K562 (cell line): ENCODE measurements around the gene PACSIN1. TPM values are rescaled to one million over a fixed set of nuclear protein-coding genes. Genes with fewer than 3 reads are reported as not detected.
A peak's percentile ranks its signal among the peaks of the same experiment; 100 is the strongest.

Experiments
- NFATC3 ChIP-seq: fragments of 450-650 bp; IDR thresholded peaks from 2 replicates; pipeline ENCODE4 v1.6.1; 2017; ENCODE audit warnings: mild to moderate bottlenecking
- polyA plus RNA-seq, 8 experiments: library from polyadenylated mRNA; depleted of rRNA in 4 of 8; stranded (reverse) in 5 of 8; unstranded in 3 of 8; fragments of >200 nt; fragmentation: Nextera tagmentation in 2 of 8; fragmentation: Illumina TruSeq in 1 of 8; extraction: Ambion mirVana in 2 of 8; extraction: Trizol in 1 of 8; gene quantifications; 2 replicates each; pipeline versions ENCODE4 v1.2.1 to v1.2.3, GENCODE V29; 2011 to 2014; ENCODE audit warnings: inconsistent platforms in 1 of 8, missing spikeins in 1 of 8
- total RNA-seq, 7 experiments: library from RNA; depleted of rRNA in 6 of 7; stranded (reverse); fragments of >200 nt in 6 of 7; fragmentation: Illumina TruSeq in 2 of 7; extraction: Trizol in 2 of 7; gene quantifications; 2 replicates each; pipeline versions ENCODE4 v1.2.1 to v1.2.3, GENCODE V29; 2011 to 2021; ENCODE audit warnings: low replicate concordance in 1 of 7
- TF ChIP-seq, protein P1 (sequence below), 2 experiments: fragments of 450-650 bp; formaldehyde crosslinking in 1 of 2; IDR thresholded peaks; 2 replicates each; pipeline versions ENCODE4 v1.4.0 to v1.6.1; 2014 to 2020; ENCODE audit warnings: mild to moderate bottlenecking in 2 of 2, borderline replicate concordance in 1 of 2, low read depth in 1 of 2
- TF ChIP-seq, protein P2 (sequence below): sonication (generic); formaldehyde crosslinking; IDR thresholded peaks from 2 replicates; pipeline ENCODE4 v1.9.0; 2022; ENCODE audit warnings: mild to moderate bottlenecking, missing genetic modification reagents

The PACSIN1 gene
- total and polyA plus RNA-seq, 9 of the 15 experiments (the other 6 are each of a cell fraction or from before 2014, with no cell fraction given) = 0.01 to 1.7 (median 0.45) TPM

DNA sequence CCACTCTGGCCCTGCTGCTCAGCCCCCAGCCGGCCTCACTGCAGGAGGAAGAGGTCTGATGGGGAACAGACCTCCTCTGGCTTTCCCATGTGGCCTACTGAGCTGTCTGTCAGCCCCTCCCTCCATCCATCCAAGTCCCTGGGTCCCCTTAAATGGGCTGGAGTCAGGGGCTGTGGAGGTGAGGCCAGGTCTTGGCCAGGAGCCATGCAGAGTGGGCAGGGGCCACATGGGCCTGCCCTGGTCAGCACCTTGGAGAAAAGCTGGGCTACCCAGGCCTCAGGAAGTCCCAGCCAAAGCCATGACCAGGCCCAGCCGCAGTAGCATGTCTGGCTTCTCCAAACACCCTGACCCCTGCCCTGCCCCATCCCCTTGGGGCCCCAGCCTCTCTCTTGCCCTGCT is 83.9 kb downstream of the PACSIN1 start (continued):
- TF ChIP-seq, protein P1, sequence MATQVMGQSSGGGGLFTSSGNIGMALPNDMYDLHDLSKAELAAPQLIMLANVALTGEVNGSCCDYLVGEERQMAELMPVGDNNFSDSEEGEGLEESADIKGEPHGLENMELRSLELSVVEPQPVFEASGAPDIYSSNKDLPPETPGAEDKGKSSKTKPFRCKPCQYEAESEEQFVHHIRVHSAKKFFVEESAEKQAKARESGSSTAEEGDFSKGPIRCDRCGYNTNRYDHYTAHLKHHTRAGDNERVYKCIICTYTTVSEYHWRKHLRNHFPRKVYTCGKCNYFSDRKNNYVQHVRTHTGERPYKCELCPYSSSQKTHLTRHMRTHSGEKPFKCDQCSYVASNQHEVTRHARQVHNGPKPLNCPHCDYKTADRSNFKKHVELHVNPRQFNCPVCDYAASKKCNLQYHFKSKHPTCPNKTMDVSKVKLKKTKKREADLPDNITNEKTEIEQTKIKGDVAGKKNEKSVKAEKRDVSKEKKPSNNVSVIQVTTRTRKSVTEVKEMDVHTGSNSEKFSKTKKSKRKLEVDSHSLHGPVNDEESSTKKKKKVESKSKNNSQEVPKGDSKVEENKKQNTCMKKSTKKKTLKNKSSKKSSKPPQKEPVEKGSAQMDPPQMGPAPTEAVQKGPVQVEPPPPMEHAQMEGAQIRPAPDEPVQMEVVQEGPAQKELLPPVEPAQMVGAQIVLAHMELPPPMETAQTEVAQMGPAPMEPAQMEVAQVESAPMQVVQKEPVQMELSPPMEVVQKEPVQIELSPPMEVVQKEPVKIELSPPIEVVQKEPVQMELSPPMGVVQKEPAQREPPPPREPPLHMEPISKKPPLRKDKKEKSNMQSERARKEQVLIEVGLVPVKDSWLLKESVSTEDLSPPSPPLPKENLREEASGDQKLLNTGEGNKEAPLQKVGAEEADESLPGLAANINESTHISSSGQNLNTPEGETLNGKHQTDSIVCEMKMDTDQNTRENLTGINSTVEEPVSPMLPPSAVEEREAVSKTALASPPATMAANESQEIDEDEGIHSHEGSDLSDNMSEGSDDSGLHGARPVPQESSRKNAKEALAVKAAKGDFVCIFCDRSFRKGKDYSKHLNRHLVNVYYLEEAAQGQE (IDR thresholded peaks at IDR 0.05; ENCODE audit: borderline replicate concordance) = peak; percentile 32
- TF ChIP-seq, protein P1 (CRISPR knock-in tag; IDR thresholded peaks at IDR 0.05; ENCODE audit: low read depth) = no peak
- TF ChIP-seq, protein P2, sequence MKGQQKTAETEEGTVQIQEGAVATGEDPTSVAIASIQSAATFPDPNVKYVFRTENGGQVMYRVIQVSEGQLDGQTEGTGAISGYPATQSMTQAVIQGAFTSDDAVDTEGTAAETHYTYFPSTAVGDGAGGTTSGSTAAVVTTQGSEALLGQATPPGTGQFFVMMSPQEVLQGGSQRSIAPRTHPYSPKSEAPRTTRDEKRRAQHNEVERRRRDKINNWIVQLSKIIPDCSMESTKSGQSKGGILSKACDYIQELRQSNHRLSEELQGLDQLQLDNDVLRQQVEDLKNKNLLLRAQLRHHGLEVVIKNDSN = no peak
- TF ChIP-seq NFATC3 = no peak
